KOPT-K1 (cell line): ENCODE data around the gene PCA3.

Experiments
- H3K27ac ChIP-seq: fragments of 200-600 bp; sonication (generic); 2 replicates; pipeline ENCODE4 v1.5.1; 2016; ENCODE audit warnings: antibody characterized with exemption, mild to moderate bottlenecking, low read depth, low read length; ENCODE audit not compliant: poor library complexity, severe bottlenecking
- H3K36me3 ChIP-seq: fragments of 200-600 bp; sonication (generic); 2 replicates; pipeline ENCODE4 v1.5.1; 2017; ENCODE audit warnings: antibody characterized with exemption, mild to moderate bottlenecking, low read length, moderate library complexity; ENCODE audit not compliant: insufficient read depth
- H3K9me3 ChIP-seq: fragments of 200-600 bp; sonication (generic); 2 replicates; pipeline ENCODE4 v1.5.1; 2017; ENCODE audit warnings: antibody characterized with exemption, low read length, mild to moderate bottlenecking; ENCODE audit not compliant: insufficient read depth, poor library complexity, severe bottlenecking

The PCA3 gene

GRCh38 chr9:76764138-76764537 is at the start of gene PCA3:
Gene PCA3 (plus strand): TSS chr9:76764438.
- Histone ChIP-seq H3K36me3 (no peaks in the 10 kb centered on the region), H3K27ac (no peak within 1 kb of the TSS), H3K9me3 (no peaks in the 10 kb centered on the region)

GRCh38 chr9:76716085-76716672 is 48.1 kb upstream of the PCA3 start:
- Histone ChIP-seq H3K9me3 (no peaks in the 10 kb centered on the region), H3K36me3 (no peaks in the 10 kb centered on the region), H3K27ac (no peak overlapping the region)

- H3K27ac ChIP-seq: no peak overlapping the region
- no peaks in the 10 kb centered on the region for H3K9me3 ChIP-seq
- no peaks in the 10 kb centered on the region for H3K36me3 ChIP-seq
Measured at GRCh38 chr9:76717176-76717575, 47.1 kb upstream of the PCA3 start.

GRCh38 chr9:76717613-76718012 is 46.6 kb upstream of the PCA3 start:
- Histone ChIP-seq H3K9me3 (no peaks in the 10 kb centered on the region), H3K36me3 (no peaks in the 10 kb centered on the region), H3K27ac (no peak overlapping the region)

- Histone ChIP-seq H3K9me3 (no peaks in the 10 kb centered on the region), H3K36me3 (no peaks in the 10 kb centered on the region), H3K27ac (no peak overlapping the region)
Measured at GRCh38 chr9:76718166-76718565, 46.1 kb upstream of the PCA3 start.

GRCh38 chr9:76720245-76720644 is 44.0 kb upstream of the PCA3 start:
- H3K27ac ChIP-seq: no peak overlapping the region
- H3K9me3 ChIP-seq: no peaks in the 10 kb centered on the region
- H3K36me3 ChIP-seq: no peaks in the 10 kb centered on the region

GRCh38 chr9:76725011-76725546 is 39.2 kb upstream of the PCA3 start:
- Histone ChIP-seq H3K9me3 (no peaks in the 10 kb centered on the region), H3K36me3 (no peaks in the 10 kb centered on the region), H3K27ac (no peak overlapping the region)

GRCh38 chr9:76725885-76726284 is 38.4 kb upstream of the PCA3 start:
- H3K9me3 ChIP-seq: no peaks in the 10 kb centered on the region
- H3K36me3 ChIP-seq: no peaks in the 10 kb centered on the region
- no peak overlapping the region for H3K27ac ChIP-seq

- Histone ChIP-seq H3K9me3 (no peaks in the 10 kb centered on the region), H3K27ac (no peak overlapping the region), H3K36me3 (no peaks in the 10 kb centered on the region)
Measured at GRCh38 chr9:76729116-76729515, 35.1 kb upstream of the PCA3 start.

GRCh38 chr9:76729980-76730737 is 34.1 kb upstream of the PCA3 start:
- no peak overlapping the region for H3K27ac ChIP-seq
- no peaks in the 10 kb centered on the region for H3K9me3 ChIP-seq
- H3K36me3 ChIP-seq: no peaks in the 10 kb centered on the region

- no peak overlapping the region for H3K27ac ChIP-seq
- no peaks in the 10 kb centered on the region for H3K36me3 ChIP-seq
- H3K9me3 ChIP-seq: no peaks in the 10 kb centered on the region
Measured at GRCh38 chr9:76730801-76731200, 33.4 kb upstream of the PCA3 start.

- H3K9me3 ChIP-seq: no peaks in the 10 kb centered on the region
- H3K36me3 ChIP-seq: no peaks in the 10 kb centered on the region
- no peak overlapping the region for H3K27ac ChIP-seq
Measured at GRCh38 chr9:76732341-76732958, 31.8 kb upstream of the PCA3 start.

GRCh38 chr9:76733096-76733495 is 31.1 kb upstream of the PCA3 start:
- Histone ChIP-seq H3K36me3 (no peaks in the 10 kb centered on the region), H3K27ac (no peak overlapping the region), H3K9me3 (no peaks in the 10 kb centered on the region)

- Histone ChIP-seq H3K27ac (no peak overlapping the region), H3K36me3 (no peaks in the 10 kb centered on the region), H3K9me3 (no peaks in the 10 kb centered on the region)
Measured at GRCh38 chr9:76734716-76735115, 29.5 kb upstream of the PCA3 start.

- Histone ChIP-seq H3K27ac (no peak overlapping the region), H3K36me3 (no peaks in the 10 kb centered on the region), H3K9me3 (no peaks in the 10 kb centered on the region)
Measured at GRCh38 chr9:76737154-76737902, 26.9 kb upstream of the PCA3 start.
